Measurements from ENCODE around the gene LGR4. TPM values are rescaled to one million over a fixed set of nuclear protein-coding genes. Genes with fewer than 3 reads are reported as not detected.
"Not testable (repeated sequence)": the region's sequence is repeated elsewhere in the genome, so short reads cannot be mapped to it uniquely, and the experiment has no call there.

Gene LGR4
- 10 to 100 TPM; 31.1 to 40.6 TPM for total RNA-seq

DNA sequence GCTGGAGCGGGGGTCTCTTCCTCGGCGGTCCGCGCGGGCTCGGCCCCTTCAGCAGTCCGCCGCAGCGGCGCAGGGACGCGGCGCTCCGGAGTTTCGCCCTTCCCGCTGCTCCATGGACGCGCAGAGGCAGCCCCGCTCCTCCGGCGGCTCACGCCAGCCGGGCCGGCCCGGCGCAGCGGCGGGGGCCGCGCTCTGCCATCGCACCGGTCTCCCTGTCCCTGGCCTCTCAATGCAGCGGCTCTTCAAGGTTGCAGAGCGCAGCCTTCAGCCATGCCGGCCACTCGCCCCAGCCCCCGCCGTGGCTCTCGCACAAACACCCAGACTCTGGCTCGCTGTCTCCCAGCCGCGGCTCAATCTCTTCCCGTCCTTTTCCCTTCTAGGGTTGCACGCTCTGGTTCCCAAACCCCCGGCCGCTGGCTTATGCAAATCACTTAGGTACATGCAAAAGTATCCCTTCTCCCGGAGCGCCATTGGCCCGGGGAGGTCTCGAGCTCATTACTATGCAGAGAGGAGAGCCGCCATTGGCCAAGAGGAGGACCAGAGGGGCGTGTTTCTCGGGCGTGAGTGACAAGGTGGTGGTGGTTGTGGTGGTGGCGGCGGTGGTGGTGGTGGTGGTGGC, at the start of gene LGR4:
Gene LGR4, minus strand, starts transcription at position 393 of the 619 bp plus-strand sequence. CDS start 488 bp downstream, outside the sequence.
- TF ChIP-seq CTCF (IDR thresholded peaks at IDR 0.05), result no peak

DNA sequence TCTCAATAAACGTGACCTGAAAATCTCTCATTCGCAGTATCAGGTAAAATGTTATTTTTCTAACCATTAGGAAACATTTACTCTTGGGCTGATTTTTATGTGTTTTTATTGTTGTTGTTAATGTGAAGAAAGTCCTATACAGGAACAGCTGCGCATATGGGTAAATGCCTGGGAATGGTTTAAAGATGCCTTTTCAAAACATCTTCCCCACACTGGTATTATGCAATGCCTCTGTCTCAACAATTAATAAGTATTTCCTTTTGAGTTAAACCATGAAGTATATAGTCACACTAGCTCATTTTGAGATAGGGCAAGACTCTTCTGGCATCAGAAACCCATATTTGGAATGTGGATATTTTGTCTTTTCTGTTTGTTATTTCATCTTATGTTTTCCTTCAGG, 47.6 kb upstream of the LGR4 start:
- no peak for TF ChIP-seq CTCF (IDR thresholded peaks at IDR 0.05)
- no peak overlapping the region for H3K27ac ChIP-seq
- no peaks in the 10 kb centered on the region for H3K27me3 ChIP-seq
- DNase-seq (ENCODE audit: low spot score), result no peak
- H3K9me3 ChIP-seq, result no peaks in the 10 kb centered on the region
- no peaks in the 10 kb centered on the region for H3K4me1 ChIP-seq
- H3K4me3 ChIP-seq, result no peak overlapping the region
- H3K36me3 ChIP-seq, result no peaks in the 10 kb centered on the region

More for the DNA sequence above, at the start of gene LGR4:
- peak within 1 kb of the TSS; percentile 82 to 90 for H3K27ac ChIP-seq
- H3K9me3 ChIP-seq, result no peaks in the 10 kb centered on the region
- H3K4me3 ChIP-seq, result peak within 1 kb of the TSS; percentile 82 to 87
- H3K27me3 ChIP-seq, result no peaks in the 10 kb centered on the region
- H3K4me1 ChIP-seq, result peaks cover 0 to 43% of the 10 kb centered on the region in 2 donors
- peak; percentile 98 for DNase-seq (ENCODE audit: low spot score)
- H3K36me3 ChIP-seq, result no peaks in the 10 kb centered on the region

DNA sequence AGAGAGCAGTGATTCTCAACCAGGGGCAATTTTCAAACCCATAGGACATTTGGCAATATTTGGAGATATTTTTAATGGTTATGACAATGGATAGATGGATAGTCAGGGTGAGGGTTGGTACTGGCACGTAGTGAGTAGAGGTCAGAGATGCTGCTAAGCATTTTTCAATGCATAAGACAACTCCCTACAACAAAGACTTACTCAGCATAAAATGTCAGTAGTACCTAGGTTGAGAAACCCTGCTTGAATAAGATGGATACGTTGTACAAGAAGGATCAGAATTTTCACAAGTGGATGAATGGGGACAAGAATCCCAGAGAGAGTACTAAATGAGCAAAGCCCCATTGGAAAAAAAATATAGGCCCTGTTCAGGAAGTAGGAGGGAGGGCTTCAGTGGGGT, 45.9 kb upstream of the LGR4 start:
- Histone ChIP-seq H3K4me3 (no peak overlapping the region), H3K36me3 (no peaks in the 10 kb centered on the region), H3K27ac (no peak overlapping the region), H3K9me3 (no peaks in the 10 kb centered on the region), H3K27me3 (no peaks in the 10 kb centered on the region), H3K4me1 (peaks cover 0 to 10% of the 10 kb centered on the region in 2 donors)
- DNase-seq (ENCODE audit: low spot score), result no peak
- TF ChIP-seq CTCF (IDR thresholded peaks at IDR 0.05), result no peak

DNA sequence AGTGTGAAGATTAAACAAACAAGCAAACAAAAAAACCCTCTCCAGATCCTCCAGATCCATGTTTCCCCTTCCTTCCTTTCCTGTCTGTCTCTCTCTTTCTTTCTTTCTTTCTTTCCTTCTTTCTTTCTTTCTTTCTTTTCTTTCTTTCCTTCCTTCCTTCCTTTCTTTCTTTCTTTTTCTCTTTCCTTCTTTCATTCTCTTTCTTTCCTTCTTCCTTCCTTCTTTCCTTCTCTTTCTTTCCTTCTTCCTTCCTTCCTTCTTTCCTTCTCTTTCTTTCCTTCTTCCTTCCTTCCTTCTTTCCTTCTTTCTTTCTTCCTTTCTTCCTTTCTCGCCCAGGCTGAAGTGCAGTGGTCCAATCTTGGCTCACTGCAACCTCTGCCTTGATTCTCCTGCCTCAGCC, 44.9 kb upstream of the LGR4 start:
- not testable (repeated sequence) for H3K9me3 ChIP-seq; H3K27me3 ChIP-seq; H3K27ac ChIP-seq; H3K4me3 ChIP-seq; H3K36me3 ChIP-seq; DNase-seq (ENCODE audit: low spot score)
- peaks cover 0 to 13% of the 10 kb centered on the region in 2 donors for H3K4me1 ChIP-seq

- no peaks in the 10 kb centered on the region for H3K36me3 ChIP-seq
- H3K4me3 ChIP-seq, result no peak overlapping the region
- H3K4me1 ChIP-seq, result peaks cover 0 to 25% of the 10 kb centered on the region in 2 donors
- peak overlapping the region; percentile 41 to 81 for H3K27ac ChIP-seq
- no peaks in the 10 kb centered on the region for H3K9me3 ChIP-seq
- no peaks in the 10 kb centered on the region for H3K27me3 ChIP-seq
- no peak for TF ChIP-seq CTCF (IDR thresholded peaks at IDR 0.05)
- no peak for DNase-seq (ENCODE audit: low spot score)
Measured at GRCh38 chr11:27514558-27514957, 42.0 kb upstream of the LGR4 start.

DNA sequence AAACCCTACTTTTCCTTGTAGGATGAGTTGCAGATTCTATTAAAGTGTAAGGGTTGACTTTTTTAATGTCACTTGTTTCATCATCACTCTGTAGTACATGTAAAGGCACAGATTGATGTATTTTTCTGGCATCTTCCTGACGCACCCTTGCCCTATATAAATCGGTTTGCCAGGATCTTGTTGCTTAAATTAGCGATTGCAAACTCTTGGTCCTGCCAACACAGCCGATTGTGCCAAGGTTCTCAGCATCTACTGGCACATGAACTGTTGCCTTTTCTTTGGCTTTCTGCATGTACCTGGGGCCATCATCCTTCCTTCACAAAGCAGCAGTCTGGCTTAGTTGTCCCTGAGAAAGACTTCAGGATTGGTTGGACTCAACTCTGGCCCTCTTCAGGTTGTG, 41.5 kb upstream of the LGR4 start:
- peaks cover 0 to 25% of the 10 kb centered on the region in 2 donors for H3K4me1 ChIP-seq
- no peak overlapping the region for H3K4me3 ChIP-seq
- no peaks in the 10 kb centered on the region for H3K36me3 ChIP-seq
- TF ChIP-seq CTCF (IDR thresholded peaks at IDR 0.05), result no peak
- H3K27ac ChIP-seq, result peak overlapping the region; percentile 41 to 81
- DNase-seq (ENCODE audit: low spot score), result no peak
- no peaks in the 10 kb centered on the region for H3K9me3 ChIP-seq
- no peaks in the 10 kb centered on the region for H3K27me3 ChIP-seq
